Coronary artery (tissue), 2 donors: Measurements from ENCODE around the gene GGT7.
"Not testable (repeated sequence)": the region's sequence is repeated elsewhere in the genome, so short reads cannot be mapped to it uniquely, and the experiment has no call there.

Experiments used
- DNase-seq: peaks from one replicate; pipeline ENCODE4 v3.0.0-alpha.2; 2017; ENCODE audit warnings: low spot score
- H3K27ac ChIP-seq, 2 donors: fragments of 200-600 bp; sonication (generic); one replicate each; pipeline ENCODE4 v1.5.1; 2016 to 2019
- H3K4me3 ChIP-seq: fragments of 200-600 bp; sonication (generic); 2 replicates; pipeline ENCODE4 v1.5.1; 2016; ENCODE audit warnings: mild to moderate bottlenecking, moderate library complexity
- CTCF ChIP-seq: fragments of 200-600 bp; sonication (generic); IDR thresholded peaks from one replicate; pipeline ENCODE4 v1.5.1; 2019; ENCODE audit warnings: antibody characterized with exemption

The GGT7 gene

GRCh38 chr20:34808583-34808982, 64.1 kb downstream of the GGT7 start:
- DNase-seq = no peak
- H3K4me3 ChIP-seq = no peak overlapping the region
- H3K27ac ChIP-seq = no peak overlapping the region
- TF ChIP-seq CTCF = no peak

GRCh38 chr20:34807944-34808465, 64.7 kb downstream of the GGT7 start:
- not testable (repeated sequence) for DNase-seq, H3K4me3 ChIP-seq, H3K27ac ChIP-seq

GRCh38 chr20:34806255-34806654, 66.4 kb downstream of the GGT7 start:
- Histone ChIP-seq H3K4me3 (no peak overlapping the region), H3K27ac (no peak overlapping the region)
- DNase-seq = no peak
- no peak for TF ChIP-seq CTCF

GRCh38 chr20:34798871-34799270, 73.8 kb downstream of the GGT7 start:
- DNase-seq = no peak
- H3K27ac ChIP-seq = no peak overlapping the region
- no peak for TF ChIP-seq CTCF
- no peak overlapping the region for H3K4me3 ChIP-seq

GRCh38 chr20:34798328-34798727, 74.3 kb downstream of the GGT7 start:
- Histone ChIP-seq H3K4me3 (no peak overlapping the region), H3K27ac (no peak overlapping the region)
- no peak for DNase-seq
- TF ChIP-seq CTCF = no peak

- H3K27ac ChIP-seq = no peak overlapping the region
- no peak for DNase-seq
- no peak for TF ChIP-seq CTCF
These were observed 75.4 kb downstream of the GGT7 start for GRCh38 chr20:34797012-34797995.

More at GRCh38 chr20:34797012-34797995, 75.4 kb downstream of the GGT7 start:
- H3K4me3 ChIP-seq = no peak overlapping the region
